T-helper 1 cell treated with Interleukin-12 subunit alpha and Interleukin-12 subunit beta and Interleukin-4 antibody, amounts not matched to agents 30 μg/mL and 1 μg/mL, for 36 hours (primary cell): ENCODE measurements around the gene SH3GL1.
A peak's percentile ranks its signal among the peaks of the same experiment; 100 is the strongest.
"Not testable (repeated sequence)": the region's sequence is repeated elsewhere in the genome, so short reads cannot be mapped to it uniquely, and the experiment has no call there.

Experiments
- H3K27ac Mint-ChIP-seq: one replicate; pipeline ENCODE4 v1.8.0; 2021; ENCODE audit warnings: mild to moderate bottlenecking, mixed read lengths
- H3K27me3 Mint-ChIP-seq: one replicate; pipeline ENCODE4 v1.8.0; 2021; ENCODE audit warnings: low read depth, mixed read lengths
- H3K36me3 Mint-ChIP-seq: one replicate; pipeline ENCODE4 v1.8.0; 2021; ENCODE audit warnings: low read depth, mixed read lengths
- H3K4me1 Mint-ChIP-seq: one replicate; pipeline ENCODE4 v1.8.0; 2021; ENCODE audit warnings: low read depth, mixed read lengths
- H3K4me3 Mint-ChIP-seq: one replicate; pipeline ENCODE4 v1.8.0; 2021; ENCODE audit warnings: mild to moderate bottlenecking, moderate library complexity, mixed read lengths
- H3K9me3 Mint-ChIP-seq: one replicate; pipeline ENCODE4 v1.8.0; 2021; ENCODE audit warnings: mixed read lengths

SH3GL1 gene

DNA sequence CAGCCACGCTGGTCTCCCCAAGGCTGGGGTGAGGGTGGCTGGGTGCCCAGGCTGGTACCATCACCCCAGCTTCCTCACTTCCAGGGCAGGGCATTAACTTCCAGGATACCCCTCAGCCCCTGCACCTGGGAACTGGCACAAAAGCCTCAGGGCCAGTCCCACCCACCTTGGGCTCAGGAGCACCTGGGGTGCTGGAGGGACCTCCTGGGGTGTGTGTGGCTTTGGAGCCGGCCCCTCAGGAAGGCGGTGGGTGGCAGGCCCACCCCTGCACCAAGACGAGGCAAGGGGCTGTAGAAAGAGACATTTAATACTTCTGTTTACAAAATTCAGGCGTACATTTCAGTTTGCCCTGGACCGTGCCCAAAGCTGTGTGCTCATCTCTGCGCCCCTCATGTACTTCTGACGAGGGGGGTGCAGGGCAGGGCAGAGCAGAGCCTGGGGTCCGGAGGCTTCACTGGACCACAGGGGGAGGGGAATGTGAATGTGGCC is 40.2 kb downstream of the SH3GL1 start:
- H3K27ac Mint-ChIP-seq = no peak overlapping the region
- H3K4me3 Mint-ChIP-seq = no peak overlapping the region
- no peaks in the 10 kb centered on the region for H3K9me3 Mint-ChIP-seq
- H3K27me3 Mint-ChIP-seq = no peaks in the 10 kb centered on the region
- H3K4me1 Mint-ChIP-seq = no peaks in the 10 kb centered on the region
- peaks cover 10% of the 10 kb centered on the region for H3K36me3 Mint-ChIP-seq

DNA sequence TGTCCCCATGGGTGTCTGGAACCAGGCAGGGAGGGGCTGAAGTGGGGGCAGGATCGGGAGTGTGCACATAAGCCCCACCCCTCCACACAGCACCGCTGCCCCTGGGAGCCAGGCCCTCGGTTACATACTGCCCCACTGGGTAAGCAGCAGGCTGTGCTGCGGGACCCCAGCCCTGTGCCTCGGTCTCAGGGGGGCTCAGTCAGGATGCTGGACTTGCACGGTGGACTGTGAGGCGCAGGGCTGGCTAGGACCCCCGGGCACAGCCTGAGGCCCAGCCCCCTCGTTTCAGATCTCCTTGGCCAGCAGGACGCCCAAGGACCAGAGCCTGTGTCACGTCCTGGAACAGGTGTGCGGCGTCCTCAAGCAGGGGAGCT is 40.7 kb downstream of the SH3GL1 start:
- Mint-ChIP-seq H3K27me3 (no peaks in the 10 kb centered on the region), H3K36me3 (peaks cover 10% of the 10 kb centered on the region), H3K27ac (no peak overlapping the region), H3K9me3 (no peaks in the 10 kb centered on the region), H3K4me3 (no peak overlapping the region), H3K4me1 (no peaks in the 10 kb centered on the region)

- H3K27ac Mint-ChIP-seq = no peak overlapping the region
- H3K4me3 Mint-ChIP-seq = no peak overlapping the region
- peaks cover 10% of the 10 kb centered on the region for H3K36me3 Mint-ChIP-seq
- H3K9me3 Mint-ChIP-seq = no peaks in the 10 kb centered on the region
- no peaks in the 10 kb centered on the region for H3K4me1 Mint-ChIP-seq
- H3K27me3 Mint-ChIP-seq = no peaks in the 10 kb centered on the region
Observed at GRCh38 chr19:4358709-4359626, 41.4 kb downstream of the SH3GL1 start.

- peaks cover 9% of the 10 kb centered on the region for H3K36me3 Mint-ChIP-seq
- H3K27ac Mint-ChIP-seq = no peak overlapping the region
- no peak overlapping the region for H3K4me3 Mint-ChIP-seq
- H3K9me3 Mint-ChIP-seq = no peaks in the 10 kb centered on the region
- no peaks in the 10 kb centered on the region for H3K4me1 Mint-ChIP-seq
- no peaks in the 10 kb centered on the region for H3K27me3 Mint-ChIP-seq
Observed at GRCh38 chr19:4357921-4358326, 42.4 kb downstream of the SH3GL1 start.

DNA sequence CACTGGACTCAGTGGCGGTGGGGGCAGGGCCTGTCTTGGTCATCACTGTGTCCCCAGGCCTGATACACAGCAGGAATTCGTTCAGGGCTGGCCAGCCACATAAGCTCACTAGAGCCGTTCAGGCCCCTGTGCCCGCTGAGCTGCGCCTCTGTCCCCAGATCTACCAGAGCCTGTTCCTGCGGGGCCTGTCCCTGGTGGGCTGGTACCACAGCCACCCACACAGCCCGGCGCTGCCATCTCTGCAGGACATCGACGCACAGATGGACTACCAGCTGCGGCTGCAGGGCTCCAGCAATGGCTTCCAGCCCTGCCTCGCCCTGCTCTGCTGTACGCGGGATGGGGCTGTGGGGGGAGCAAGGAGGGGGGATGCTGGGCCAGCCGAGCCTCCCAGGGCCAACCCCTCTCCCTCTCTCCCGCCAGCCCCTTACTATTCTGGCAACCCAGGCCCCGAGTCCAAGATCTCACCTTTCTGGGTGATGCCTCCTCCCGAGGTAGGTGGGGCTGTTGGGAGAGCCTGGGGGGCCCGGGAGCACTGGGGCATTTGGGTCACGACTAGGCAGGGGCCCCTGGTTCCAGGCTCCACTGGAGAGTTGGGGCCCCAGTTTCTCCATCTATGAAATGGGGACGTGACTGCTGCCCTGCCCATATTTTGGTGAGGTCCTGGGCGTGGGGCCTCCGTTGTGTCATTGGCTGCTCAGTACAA is 43.1 kb downstream of the SH3GL1 start:
- Mint-ChIP-seq H3K27me3 (no peaks in the 10 kb centered on the region), H3K27ac (no peak overlapping the region), H3K36me3 (peaks cover 9% of the 10 kb centered on the region), H3K9me3 (no peaks in the 10 kb centered on the region), H3K4me1 (peaks cover 2% of the 10 kb centered on the region), H3K4me3 (no peak overlapping the region)

GRCh38 chr19:4354897-4355296 is 45.5 kb downstream of the SH3GL1 start:
- Mint-ChIP-seq H3K4me1 (peaks cover 2% of the 10 kb centered on the region), H3K36me3 (no peaks in the 10 kb centered on the region), H3K27ac (no peak overlapping the region), H3K27me3 (no peaks in the 10 kb centered on the region), H3K9me3 (no peaks in the 10 kb centered on the region), H3K4me3 (no peak overlapping the region)

DNA sequence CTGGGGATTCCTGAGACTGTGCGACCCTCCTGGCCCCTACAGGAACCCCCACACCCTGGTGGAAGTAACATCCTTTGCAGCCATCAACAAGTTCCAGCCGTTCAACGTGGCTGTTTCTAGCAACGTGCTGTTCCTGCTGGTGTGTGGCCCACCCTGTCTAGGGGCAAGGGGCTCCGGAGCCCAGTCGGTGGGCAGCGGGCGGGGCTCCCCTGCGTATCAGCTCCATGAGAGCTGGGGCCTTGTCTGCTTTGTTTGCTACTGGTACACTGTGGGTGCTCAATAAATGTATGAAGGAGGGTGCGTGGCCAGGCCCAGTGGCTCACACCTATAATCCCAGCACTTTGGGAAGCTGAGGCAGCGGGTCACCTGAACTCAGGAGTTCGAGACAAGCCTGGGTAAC is 46.1 kb downstream of the SH3GL1 start:
- Mint-ChIP-seq H3K4me1 (peaks cover 2% of the 10 kb centered on the region), H3K27ac (no peak overlapping the region), H3K4me3 (no peak overlapping the region), H3K27me3 (no peaks in the 10 kb centered on the region), H3K9me3 (no peaks in the 10 kb centered on the region), H3K36me3 (peaks cover 2% of the 10 kb centered on the region)

DNA sequence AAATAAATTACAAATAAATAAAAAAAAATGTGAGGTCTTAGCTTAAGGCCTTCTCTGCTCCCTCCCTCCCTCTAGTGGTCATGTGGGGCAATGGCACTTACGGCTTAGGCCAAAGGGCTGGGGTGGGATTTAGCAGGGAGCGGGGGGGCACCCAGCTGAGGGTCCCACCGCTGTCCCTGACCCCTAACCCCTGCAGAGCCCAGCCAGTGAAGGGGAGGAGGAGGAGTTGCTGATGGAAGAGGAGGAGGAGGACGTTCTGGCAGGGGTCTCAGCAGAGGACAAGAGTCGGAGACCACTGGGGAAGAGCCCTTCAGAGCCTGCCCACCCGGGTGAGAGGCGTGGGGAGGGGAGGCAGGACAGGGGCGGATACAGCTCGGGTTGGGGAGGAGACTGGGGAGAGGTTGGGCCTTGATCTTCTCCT is 47.6 kb downstream of the SH3GL1 start:
- Mint-ChIP-seq H3K4me3 (no peak overlapping the region), H3K27ac (peak overlapping the region; percentile 45), H3K36me3 (peaks cover 2% of the 10 kb centered on the region), H3K9me3 (no peaks in the 10 kb centered on the region), H3K27me3 (no peaks in the 10 kb centered on the region), H3K4me1 (peaks cover 2% of the 10 kb centered on the region)

DNA sequence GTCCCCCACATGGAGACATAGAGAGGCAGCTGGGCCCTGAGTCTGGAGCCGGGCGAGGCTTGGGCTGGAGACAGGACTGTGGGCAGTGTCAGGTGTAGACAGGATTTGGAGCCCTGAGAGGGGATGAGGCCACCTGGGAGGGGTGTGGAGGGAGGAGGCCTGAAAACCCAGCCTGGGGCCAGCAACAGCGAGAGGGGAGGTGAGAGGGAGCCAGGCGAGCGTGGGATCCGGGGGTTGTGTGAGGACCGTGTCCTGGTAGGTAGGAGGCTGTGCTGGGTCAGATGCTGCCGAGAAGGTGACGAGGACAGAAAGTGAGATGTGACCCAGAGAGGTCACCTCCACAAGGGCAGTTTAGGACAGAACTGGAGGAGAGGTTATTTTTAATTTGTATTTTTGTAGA is 49.6 kb downstream of the SH3GL1 start:
- H3K4me1 Mint-ChIP-seq = peaks cover 3% of the 10 kb centered on the region

DNA sequence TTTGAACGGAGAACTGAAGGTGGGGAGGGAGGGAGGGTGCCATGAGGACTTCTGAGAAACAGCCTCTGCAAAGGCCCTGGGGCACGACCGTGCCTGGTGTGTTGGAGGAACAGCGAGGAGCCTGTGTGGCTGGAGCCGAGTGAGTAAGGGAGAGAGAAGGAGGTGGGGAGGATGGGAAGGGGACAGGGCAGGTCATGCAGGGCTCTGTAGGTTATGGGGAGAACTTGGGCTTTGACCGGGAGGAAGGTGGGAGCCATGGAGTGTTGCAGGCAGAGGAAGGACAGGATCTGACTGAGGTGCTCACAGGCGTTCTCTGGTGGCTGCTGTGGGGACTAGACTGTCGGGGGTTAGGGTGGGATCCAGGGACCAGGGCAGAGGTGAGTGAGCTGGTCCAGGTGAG is 50.2 kb downstream of the SH3GL1 start:
- Mint-ChIP-seq H3K9me3 (no peaks in the 10 kb centered on the region), H3K4me3 (no peak overlapping the region), H3K36me3 (peaks cover 8% of the 10 kb centered on the region), H3K4me1 (peaks cover 3% of the 10 kb centered on the region), H3K27ac (no peak overlapping the region), H3K27me3 (no peaks in the 10 kb centered on the region)

More for the DNA sequence above, 49.6 kb downstream of the SH3GL1 start:
- Mint-ChIP-seq H3K9me3 (no peaks in the 10 kb centered on the region), H3K36me3 (peaks cover 8% of the 10 kb centered on the region), H3K27ac (no peak overlapping the region), H3K27me3 (no peaks in the 10 kb centered on the region), H3K4me3 (no peak overlapping the region)

DNA sequence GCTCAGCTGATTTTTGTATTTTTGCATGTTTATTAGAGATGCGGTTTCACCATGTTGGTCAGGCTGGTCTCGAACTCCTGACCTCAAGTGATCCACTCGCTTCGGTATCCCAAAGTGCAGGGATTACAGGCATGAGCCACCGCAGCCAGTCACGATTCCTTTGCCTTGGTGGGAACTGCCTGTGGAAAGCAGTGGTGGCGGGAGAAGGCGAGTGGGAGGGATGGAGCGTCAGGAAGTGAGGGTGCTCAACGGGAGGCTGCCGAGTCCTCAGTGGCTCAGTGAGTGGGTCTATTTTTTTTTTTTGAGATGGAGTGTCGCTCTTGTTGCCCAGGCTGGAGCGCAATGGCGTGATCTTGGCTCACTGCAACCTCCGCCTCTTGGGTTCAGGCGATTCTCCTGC is 51.1 kb downstream of the SH3GL1 start:
- not testable (repeated sequence) for H3K4me3 Mint-ChIP-seq, H3K9me3 Mint-ChIP-seq, H3K4me1 Mint-ChIP-seq, H3K27me3 Mint-ChIP-seq, H3K27ac Mint-ChIP-seq, H3K36me3 Mint-ChIP-seq

GRCh38 chr19:4347521-4347920 is 52.8 kb downstream of the SH3GL1 start:
- Mint-ChIP-seq H3K4me1 (peaks cover 1% of the 10 kb centered on the region), H3K27ac (no peak overlapping the region), H3K36me3 (peaks cover 8% of the 10 kb centered on the region), H3K4me3 (no peak overlapping the region), H3K9me3 (no peaks in the 10 kb centered on the region), H3K27me3 (no peaks in the 10 kb centered on the region)

GRCh38 chr19:4346020-4346383 is 54.3 kb downstream of the SH3GL1 start:
- H3K9me3 Mint-ChIP-seq = no peaks in the 10 kb centered on the region
- H3K4me3 Mint-ChIP-seq = peak overlapping the region; percentile 28
- peaks cover 8% of the 10 kb centered on the region for H3K36me3 Mint-ChIP-seq
- no peak overlapping the region for H3K27ac Mint-ChIP-seq
- peaks cover 4% of the 10 kb centered on the region for H3K4me1 Mint-ChIP-seq
- H3K27me3 Mint-ChIP-seq = no peaks in the 10 kb centered on the region

DNA sequence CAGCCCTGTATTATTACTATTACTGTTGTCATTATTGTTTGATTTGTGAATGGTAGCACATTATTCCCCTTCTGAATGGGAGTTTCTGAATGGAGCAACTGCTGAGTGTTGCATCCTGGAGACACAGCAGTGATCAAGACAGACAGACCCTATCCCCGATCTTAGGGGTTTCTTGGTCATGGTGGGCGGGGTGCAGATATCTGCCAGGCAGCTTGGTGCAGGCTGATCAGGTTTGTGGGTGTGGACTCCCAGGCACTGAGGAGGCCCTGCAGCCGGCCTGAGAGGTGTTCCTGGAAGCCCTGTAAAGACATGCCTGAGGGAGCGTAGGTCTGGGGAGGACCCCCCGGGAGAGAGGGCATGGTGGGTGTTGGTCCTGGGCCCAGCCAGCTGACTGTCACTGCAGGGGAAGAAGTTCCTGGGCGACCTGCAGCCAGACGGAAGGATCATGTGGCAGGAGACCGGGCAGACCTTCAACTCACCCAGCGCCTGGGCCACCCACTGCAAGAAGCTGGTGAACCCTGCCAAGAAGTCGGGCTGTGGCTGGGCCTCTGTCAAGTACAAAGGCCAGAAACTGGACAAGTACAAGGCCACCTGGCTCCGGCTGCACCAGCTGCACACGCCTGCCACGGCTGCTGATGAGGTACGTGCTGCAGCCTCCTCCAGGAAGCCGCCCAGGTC is 54.9 kb downstream of the SH3GL1 start:
- no peak overlapping the region for H3K27ac Mint-ChIP-seq
- peak overlapping the region; percentile 21 for H3K4me3 Mint-ChIP-seq
- H3K27me3 Mint-ChIP-seq = no peaks in the 10 kb centered on the region
- no peaks in the 10 kb centered on the region for H3K9me3 Mint-ChIP-seq
- peaks cover 8% of the 10 kb centered on the region for H3K36me3 Mint-ChIP-seq
- H3K4me1 Mint-ChIP-seq = peaks cover 4% of the 10 kb centered on the region
